Transverse colon (tissue), 4 donors: Measurements from ENCODE around the gene RAB40C. TPM values are rescaled to one million over a fixed set of nuclear protein-coding genes. Genes with fewer than 3 reads are reported as not detected.

Source experiments
- DNase-seq: peaks from one replicate; pipeline ENCODE4 v3.0.0-alpha.2; 2019
- H3K27ac ChIP-seq, 4 donors: fragments of 200-600 bp; sonication (generic); 2 replicates each; pipeline ENCODE4 v1.5.1; 2016 to 2018; ENCODE audit warnings: inconsistent platforms in 4 of 4
- H3K27me3 ChIP-seq: fragments of 200-600 bp; sonication (generic); 2 replicates; pipeline ENCODE4 v1.5.1; 2017; ENCODE audit warnings: inconsistent platforms
- H3K36me3 ChIP-seq, 4 donors: fragments of 200-600 bp; sonication (generic); 2 replicates each; pipeline ENCODE4 v1.5.1; 2017 to 2019; ENCODE audit warnings: inconsistent platforms in 4 of 4
- H3K4me1 ChIP-seq, 4 donors: fragments of 200-600 bp; sonication (generic); 2 replicates each; pipeline ENCODE4 v1.5.1; 2017 to 2020; ENCODE audit warnings: inconsistent platforms in 4 of 4
- H3K4me3 ChIP-seq, 4 donors: fragments of 200-600 bp; sonication (generic); 1 replicate in 1 of 4; 2 replicates in 3 of 4; pipeline versions ENCODE4 v1.5.1 to v1.6.1; 2017 to 2019; ENCODE audit warnings: inconsistent platforms in 4 of 4
- H3K9me3 ChIP-seq, 2 donors: fragments of 200-600 bp; sonication (generic); 2 replicates each; pipeline ENCODE4 v1.5.1; 2017 to 2019; ENCODE audit warnings: inconsistent platforms in 2 of 2
- EP300 ChIP-seq: sonication (generic); formaldehyde crosslinking; IDR thresholded peaks from one replicate; pipeline ENCODE4 v1.6.1; 2017; ENCODE audit warnings: antibody characterized with exemption, low read depth
- POLR2A ChIP-seq: fragments of 450-650 bp; IDR thresholded peaks from one replicate; pipeline ENCODE4 v1.6.1; 2016; ENCODE audit warnings: antibody characterized with exemption, mild to moderate bottlenecking, moderate library complexity
- POLR2AphosphoS5 ChIP-seq, 3 donors: sonication (generic); formaldehyde crosslinking; IDR thresholded peaks; one replicate each; pipeline ENCODE4 v1.6.1; 2016; ENCODE audit warnings: antibody characterized with exemption in 3 of 3
- WGBS, 2 donors: methylation state at CpG; one replicate each; pipeline ENCODE4 v1.1.5; 2018; ENCODE audit warnings: low coverage in 1 of 2; 5-methylcytosine and 5-hydroxymethylcytosine counted together
- in situ Hi-C, 4 donors: fragments of 200-750 bp; cut with MboI; loops; one replicate each; pipeline versions ENCODE4 v1.15.0 to v1.15.1; 2017; ENCODE audit warnings: low sequenced_read_pairs in 3 of 4, low pct_ligation_motif_present in 1 of 4, low pct_unique_long_range_greater_than_20kb in 1 of 4
- intact Hi-C: fragments of 100-400 bp; cut with DNase I; formaldehyde crosslinking; loops from one replicate; pipeline ENCODE4 v1.15.1; 2023; ENCODE audit warnings: low total_unique reads
- total RNA-seq, 4 donors: library from RNA; depleted of rRNA; stranded (reverse); fragments of >200 nt; gene quantifications; one replicate each; pipeline ENCODE4 v1.1.0, GENCODE V29; 2016
- TF ChIP-seq, protein P1 (sequence below), 5 experiments: fragments of 200-600 bp in 3 of 5; fragments of 450-650 bp in 2 of 5; sonication (generic) in 3 of 5; IDR thresholded peaks; 1 replicate in 2 of 5; 2 replicates in 3 of 5; pipeline ENCODE4 v1.5.1; 2016 to 2017; ENCODE audit warnings: antibody characterized with exemption in 5 of 5, inconsistent platforms in 3 of 5, mild to moderate bottlenecking in 2 of 5, moderate library complexity in 1 of 5

RAB40C gene
- total RNA-seq, 4 donors from 2014 or later, result 54.8 to 111 (median 83.5) TPM

DNA sequence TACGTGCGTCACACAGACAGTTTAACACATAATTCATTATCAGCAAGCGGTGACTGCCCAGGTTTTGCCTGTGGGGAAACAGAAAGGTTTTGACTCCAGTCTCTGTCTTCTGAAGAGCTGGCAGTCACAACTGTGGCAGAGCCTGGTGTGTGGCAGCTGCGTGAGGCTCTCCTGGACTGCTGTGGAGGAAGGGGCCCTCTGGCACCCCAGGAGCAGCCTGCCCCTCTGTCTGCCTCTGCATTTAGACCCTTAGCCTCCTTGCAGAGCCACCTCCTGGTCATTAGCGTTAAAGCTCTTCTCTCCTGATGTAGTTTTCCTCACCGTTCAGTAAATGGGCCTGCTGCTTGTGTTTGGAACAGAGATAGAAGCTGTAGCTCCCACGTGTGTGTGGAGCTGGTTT is 10.9 kb downstream of the RAB40C start:
- no peak for TF ChIP-seq POLR2AphosphoS5 (IDR thresholded peaks at IDR 0.05)
- TF ChIP-seq EP300, result no peak
- TF ChIP-seq, protein P1, sequence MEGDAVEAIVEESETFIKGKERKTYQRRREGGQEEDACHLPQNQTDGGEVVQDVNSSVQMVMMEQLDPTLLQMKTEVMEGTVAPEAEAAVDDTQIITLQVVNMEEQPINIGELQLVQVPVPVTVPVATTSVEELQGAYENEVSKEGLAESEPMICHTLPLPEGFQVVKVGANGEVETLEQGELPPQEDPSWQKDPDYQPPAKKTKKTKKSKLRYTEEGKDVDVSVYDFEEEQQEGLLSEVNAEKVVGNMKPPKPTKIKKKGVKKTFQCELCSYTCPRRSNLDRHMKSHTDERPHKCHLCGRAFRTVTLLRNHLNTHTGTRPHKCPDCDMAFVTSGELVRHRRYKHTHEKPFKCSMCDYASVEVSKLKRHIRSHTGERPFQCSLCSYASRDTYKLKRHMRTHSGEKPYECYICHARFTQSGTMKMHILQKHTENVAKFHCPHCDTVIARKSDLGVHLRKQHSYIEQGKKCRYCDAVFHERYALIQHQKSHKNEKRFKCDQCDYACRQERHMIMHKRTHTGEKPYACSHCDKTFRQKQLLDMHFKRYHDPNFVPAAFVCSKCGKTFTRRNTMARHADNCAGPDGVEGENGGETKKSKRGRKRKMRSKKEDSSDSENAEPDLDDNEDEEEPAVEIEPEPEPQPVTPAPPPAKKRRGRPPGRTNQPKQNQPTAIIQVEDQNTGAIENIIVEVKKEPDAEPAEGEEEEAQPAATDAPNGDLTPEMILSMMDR (IDR thresholded peaks at IDR 0.05), result no peak
- no peak for TF ChIP-seq POLR2A
- Histone ChIP-seq H3K4me1 (no peaks in the 10 kb centered on the region), H3K36me3 (no peaks in the 10 kb centered on the region), H3K9me3 (no peaks in the 10 kb centered on the region), H3K4me3 (no peak overlapping the region), H3K27ac (no peak overlapping the region), H3K27me3 (no peaks in the 10 kb centered on the region)
- in situ Hi-C loops (loop anchor here in 1 of 4 donors (25.0 kb wide), 1 partner anchor 88 kb away; no protein-coding TSS in a partner anchor), intact Hi-C loops (no loop called here)
- no peak for DNase-seq
- 64 to 100% methylated on average over 3 to 7 of the region's 7 CpGs for WGBS, 2 donors

DNA sequence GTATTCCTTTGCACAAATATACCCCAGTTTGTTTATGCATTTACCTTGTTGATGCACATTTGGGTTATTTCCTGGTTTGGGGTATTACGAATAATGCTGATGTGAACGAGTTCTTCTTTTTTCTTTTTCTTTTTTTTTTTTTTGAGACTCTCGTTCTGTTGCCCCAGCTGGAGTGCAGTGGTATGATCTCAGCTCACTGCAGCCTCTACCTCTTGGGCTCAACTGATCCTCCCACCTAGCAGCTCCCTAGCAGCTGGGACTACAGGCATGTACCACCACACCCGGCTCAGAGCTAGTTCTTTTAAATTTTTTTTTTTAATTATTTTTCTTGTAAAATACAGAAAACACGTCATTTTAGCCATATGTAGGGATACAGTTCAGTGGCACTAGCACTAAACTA is 14.1 kb downstream of the RAB40C start:
- intact Hi-C loops, result no loop called here
- H3K9me3 ChIP-seq, result no peaks in the 10 kb centered on the region
- 82 to 86% methylated on average over 2 to 5 of the region's 5 CpGs for WGBS, 2 donors
- H3K4me3 ChIP-seq, result no peak overlapping the region
- TF ChIP-seq POLR2A (no peak), EP300 (no peak), POLR2AphosphoS5 (IDR thresholded peaks at IDR 0.05) (no peak)
- TF ChIP-seq, protein P1 (IDR thresholded peaks at IDR 0.05), result no peak
- in situ Hi-C loops, result loop anchor here in 1 of 4 donors (25.0 kb wide), 1 partner anchor 92 kb away; no protein-coding TSS in a partner anchor
- no peak for DNase-seq
- H3K4me1 ChIP-seq, result no peaks in the 10 kb centered on the region
- no peak overlapping the region for H3K27ac ChIP-seq
- no peaks in the 10 kb centered on the region for H3K27me3 ChIP-seq
- no peaks in the 10 kb centered on the region for H3K36me3 ChIP-seq

DNA sequence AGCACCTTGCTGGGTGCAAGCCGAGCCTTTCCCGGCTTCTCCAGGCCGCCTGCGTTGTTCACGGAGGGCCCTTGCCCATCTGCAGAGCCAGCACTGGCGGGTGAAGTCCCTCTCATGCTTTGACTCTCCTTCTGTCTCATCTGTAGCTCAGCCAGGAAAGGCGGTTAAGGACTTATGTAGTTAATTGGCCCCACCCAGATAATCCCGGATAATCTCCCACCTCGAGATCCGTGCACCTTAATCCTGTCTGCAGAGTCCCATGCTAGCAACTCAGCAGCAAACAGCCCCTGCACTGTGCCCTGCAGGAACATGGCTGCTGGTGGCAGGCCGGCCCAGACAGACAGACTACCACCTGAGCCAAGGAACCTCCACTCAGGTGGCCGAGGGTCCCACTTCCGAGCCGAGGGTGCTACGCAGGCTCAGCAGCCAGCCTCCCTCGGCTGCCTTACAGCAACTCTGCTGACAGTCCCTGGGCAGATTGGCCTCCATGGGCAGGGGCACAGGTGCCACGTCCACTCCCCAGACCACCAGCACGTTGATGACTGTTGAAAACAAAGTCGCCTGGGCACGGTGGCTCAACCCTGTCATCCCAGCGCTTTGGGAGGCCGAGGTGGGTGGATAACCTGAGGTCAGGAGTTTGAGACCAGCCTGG is 16.9 kb downstream of the RAB40C start:
- H3K4me1 ChIP-seq, result peaks cover 0 to 17% (median 11%) of the 10 kb centered on the region in 4 donors
- no peak overlapping the region for H3K4me3 ChIP-seq
- H3K36me3 ChIP-seq, result no peaks in the 10 kb centered on the region
- no peaks in the 10 kb centered on the region for H3K9me3 ChIP-seq
- DNase-seq, result no peak
- no peak overlapping the region for H3K27ac ChIP-seq
- TF ChIP-seq POLR2AphosphoS5 (IDR thresholded peaks at IDR 0.05) (no peak), EP300 (no peak), POLR2A (no peak)
- TF ChIP-seq, protein P1 (IDR thresholded peaks at IDR 0.05), result no peak
- no peaks in the 10 kb centered on the region for H3K27me3 ChIP-seq
- in situ Hi-C loops, result loop anchor here in 1 of 4 donors (25.0 kb wide), 1 partner anchor 94 kb away; no protein-coding TSS in a partner anchor
- intact Hi-C loops, result no loop called here
- 97 to 100% methylated on average over 1 to 20 of the region's 22 CpGs for WGBS, 2 donors

DNA sequence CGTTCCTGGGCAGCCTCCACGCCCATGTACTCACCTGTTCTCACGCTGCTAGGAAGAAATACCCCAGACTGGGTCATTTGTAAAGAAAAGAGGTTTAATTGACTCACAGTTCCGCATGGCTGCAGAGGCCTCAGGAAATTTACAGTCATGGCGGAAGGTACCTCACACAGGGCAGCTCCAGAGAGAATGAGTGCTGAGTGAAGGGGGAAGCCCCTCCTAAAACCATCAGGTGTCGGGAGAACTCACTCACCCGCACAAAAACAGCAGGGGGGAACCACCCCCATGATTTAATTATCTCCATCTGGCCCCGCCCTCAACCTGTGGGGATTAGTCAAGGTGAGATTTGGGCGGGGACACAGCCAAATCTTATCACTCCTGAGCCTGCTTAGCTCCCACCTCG is 18.2 kb downstream of the RAB40C start:
- Histone ChIP-seq H3K4me3 (no peak overlapping the region), H3K27me3 (no peaks in the 10 kb centered on the region), H3K27ac (no peak overlapping the region), H3K9me3 (no peaks in the 10 kb centered on the region), H3K4me1 (peaks cover 0 to 17% (median 11%) of the 10 kb centered on the region in 4 donors), H3K36me3 (no peaks in the 10 kb centered on the region)
- TF ChIP-seq EP300 (no peak), POLR2AphosphoS5 (IDR thresholded peaks at IDR 0.05) (no peak), POLR2A (no peak)
- TF ChIP-seq, protein P1 (IDR thresholded peaks at IDR 0.05), result no peak
- in situ Hi-C loops, result loop anchor here in 1 of 4 donors (25.0 kb wide), 1 partner anchor 96 kb away; no protein-coding TSS in a partner anchor
- WGBS, 2 donors, result 64% methylated on average over 10 of the region's 10 CpGs; no CpG with 5 or more reads in 1 of the 2 donors
- intact Hi-C loops, result no loop called here
- no peak for DNase-seq
